Fibroblast of mammary gland (primary cell): ENCODE results near the gene BMP3.

Experiments
- DNase-seq: peaks from one replicate; pipeline ENCODE4 v3.0.0-alpha.2; 2010; ENCODE audit warnings: low read depth
- H3K4me3 ChIP-seq: 2 replicates; pipeline ENCODE4 v1.5.1; 2011; ENCODE audit warnings: low read depth, mild to moderate bottlenecking, low read length, moderate library complexity; ENCODE audit not compliant: control insufficient read depth
- CTCF ChIP-seq: conservative IDR thresholded peaks from 2 replicates; pipeline ENCODE4 v1.5.1; 2011; ENCODE audit warnings: low read depth, low read length, inconsistent platforms; ENCODE audit not compliant: control insufficient read depth, insufficient read depth

Gene BMP3

GRCh38 chr4:81030061-81030980 is at the start of gene BMP3:
BMP3 (plus strand) TSS chr4:81030708; CDS start chr4:81031285, 577 bp downstream.
- no peak for DNase-seq
- TF ChIP-seq CTCF = no peak
- no peak within 1 kb of the TSS for H3K4me3 ChIP-seq

- no peak for TF ChIP-seq CTCF
- DNase-seq = no peak
- no peak overlapping the region for H3K4me3 ChIP-seq
Measured at GRCh38 chr4:80986011-80986410, 44.5 kb upstream of the BMP3 start.

GRCh38 chr4:80989921-80990544 is 40.5 kb upstream of the BMP3 start:
- peak; percentile 75 for DNase-seq

GRCh38 chr4:80990851-80991250 is 39.7 kb upstream of the BMP3 start:
- H3K4me3 ChIP-seq = no peak overlapping the region
- DNase-seq = no peak
- no peak for TF ChIP-seq CTCF

More at GRCh38 chr4:80989921-80990544, 40.5 kb upstream of the BMP3 start:
- peak; percentile 68 for TF ChIP-seq CTCF
- no peak overlapping the region for H3K4me3 ChIP-seq

GRCh38 chr4:80999943-81000342 is 30.6 kb upstream of the BMP3 start:
- no peak for DNase-seq
- TF ChIP-seq CTCF = no peak
- no peak overlapping the region for H3K4me3 ChIP-seq

GRCh38 chr4:81003597-81004111 is 26.9 kb upstream of the BMP3 start:
- H3K4me3 ChIP-seq = no peak overlapping the region
- TF ChIP-seq CTCF = no peak
- no peak for DNase-seq
